ENCODE measurements around the gene ZNF69.
"Not testable (repeated sequence)": the region's sequence is repeated elsewhere in the genome, so short reads cannot be mapped to it uniquely, and the experiment has no call there.

Gene ZNF69

DNA sequence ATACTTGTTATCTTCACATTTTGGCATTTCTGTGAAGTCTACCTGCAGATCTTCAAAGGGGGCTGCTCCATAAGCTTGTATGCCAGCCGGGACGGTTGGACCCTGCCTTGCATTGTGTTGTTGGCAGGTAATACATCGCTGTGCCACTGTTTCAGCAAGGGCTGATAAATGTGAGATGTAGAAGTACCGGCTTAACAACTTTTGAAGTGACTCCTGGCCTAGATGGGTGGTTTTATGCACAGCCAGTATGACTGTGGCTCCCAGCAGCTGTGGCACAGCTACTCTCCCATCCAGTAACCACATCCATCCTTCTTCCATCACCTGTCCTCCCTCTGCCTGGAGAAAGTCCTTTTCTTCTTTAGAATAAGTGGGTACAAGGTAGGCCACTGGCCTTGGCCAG lies 57.1 kb downstream of the ZNF69 start:
- H3K4me3 ChIP-seq (replicated peaks; ENCODE audit: low read depth, low read length): no peak overlapping the region
- DNase-seq (ENCODE audit: extremely low read depth, low read depth): no peak
- no peak for TF ChIP-seq CTCF (IDR thresholded peaks at IDR 0.05; ENCODE audit: low read depth, low read length, missing control alignments)

DNA sequence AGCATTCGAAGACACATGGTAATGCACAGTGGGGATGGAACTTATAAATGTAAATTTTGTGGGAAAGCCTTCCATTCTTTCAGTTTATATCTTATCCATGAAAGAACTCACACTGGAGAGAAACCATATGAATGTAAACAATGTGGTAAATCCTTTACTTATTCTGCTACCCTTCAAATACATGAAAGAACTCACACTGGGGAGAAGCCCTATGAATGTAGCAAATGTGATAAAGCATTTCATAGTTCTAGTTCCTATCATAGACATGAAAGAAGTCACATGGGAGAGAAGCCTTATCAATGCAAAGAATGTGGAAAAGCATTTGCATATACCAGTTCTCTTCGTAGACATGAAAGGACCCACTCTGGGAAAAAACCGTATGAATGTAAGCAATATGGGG lies 61.1 kb downstream of the ZNF69 start:
- DNase-seq (ENCODE audit: extremely low read depth, low read depth): no peak
- TF ChIP-seq CTCF (IDR thresholded peaks at IDR 0.05; ENCODE audit: low read depth, low read length, missing control alignments): no peak
- H3K4me3 ChIP-seq (replicated peaks; ENCODE audit: low read depth, low read length): no peak overlapping the region

DNA sequence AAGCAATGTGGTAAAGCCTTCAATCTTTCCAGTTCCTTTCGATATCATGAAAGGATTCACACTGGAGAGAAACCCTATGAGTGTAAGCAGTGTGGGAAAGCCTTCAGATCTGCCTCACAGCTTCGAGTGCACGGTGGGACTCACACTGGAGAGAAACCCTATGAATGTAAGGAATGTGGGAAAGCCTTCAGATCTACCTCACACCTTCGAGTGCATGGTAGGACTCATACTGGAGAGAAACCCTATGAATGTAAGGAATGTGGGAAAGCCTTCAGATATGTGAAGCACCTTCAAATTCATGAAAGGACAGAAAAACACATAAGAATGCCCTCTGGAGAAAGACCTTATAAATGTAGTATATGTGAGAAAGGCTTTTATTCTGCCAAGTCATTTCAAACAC lies 61.6 kb downstream of the ZNF69 start:
- H3K4me3 ChIP-seq (replicated peaks; ENCODE audit: low read depth, low read length): no peak overlapping the region

DNA sequence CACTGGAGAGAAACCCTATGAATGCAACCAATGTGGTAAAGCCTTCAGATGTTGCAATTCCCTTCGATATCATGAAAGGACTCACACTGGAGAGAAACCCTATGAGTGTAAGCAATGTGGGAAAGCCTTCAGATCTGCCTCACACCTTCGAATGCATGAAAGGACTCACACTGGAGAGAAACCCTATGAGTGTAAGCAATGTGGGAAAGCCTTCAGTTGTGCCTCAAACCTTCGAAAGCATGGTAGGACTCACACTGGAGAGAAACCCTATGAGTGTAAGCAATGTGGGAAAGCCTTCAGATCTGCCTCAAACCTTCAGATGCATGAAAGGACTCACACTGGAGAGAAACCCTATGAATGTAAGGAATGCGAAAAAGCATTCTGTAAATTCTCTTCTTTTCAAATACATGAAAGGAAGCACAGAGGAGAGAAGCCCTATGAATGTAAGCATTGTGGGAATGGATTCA lies 62.1 kb downstream of the ZNF69 start:
- H3K4me3 ChIP-seq (replicated peaks; ENCODE audit: low read depth, low read length); DNase-seq (ENCODE audit: extremely low read depth, low read depth): not testable (repeated sequence)

More for the DNA sequence above, 61.6 kb downstream of the ZNF69 start:
- no peak for DNase-seq (ENCODE audit: extremely low read depth, low read depth)
- no peak for TF ChIP-seq CTCF (IDR thresholded peaks at IDR 0.05; ENCODE audit: low read depth, low read length, missing control alignments)

- H3K4me3 ChIP-seq (replicated peaks; ENCODE audit: low read depth, low read length): no peak overlapping the region
- no peak for DNase-seq (ENCODE audit: extremely low read depth, low read depth)
- TF ChIP-seq CTCF (IDR thresholded peaks at IDR 0.05; ENCODE audit: low read depth, low read length, missing control alignments): no peak
These were observed 62.7 kb downstream of the ZNF69 start for GRCh38 chr19:11950312-11950711.
